D721Med (cell line): ENCODE data around the gene TNS1.

Source experiments
- DNase-seq: peaks from one replicate; pipeline ENCODE4 v3.0.0; 2011; ENCODE audit warnings: low spot score; ENCODE audit not compliant: insufficient read length
- FAIRE-seq: peaks from 2 replicates; lab custom pipeline; 2011; peaks lifted over from hg19 to GRCh38; lab: Jason Lieb, UNC
- TF ChIP-seq, protein P1 (sequence below): IDR thresholded peaks from 2 replicates; pipeline ENCODE4 v1.5.1; 2012; ENCODE audit warnings: mild to moderate bottlenecking, control low read depth; ENCODE audit not compliant: insufficient read depth; ENCODE audit errors: missing control alignments

TNS1 gene

DNA sequence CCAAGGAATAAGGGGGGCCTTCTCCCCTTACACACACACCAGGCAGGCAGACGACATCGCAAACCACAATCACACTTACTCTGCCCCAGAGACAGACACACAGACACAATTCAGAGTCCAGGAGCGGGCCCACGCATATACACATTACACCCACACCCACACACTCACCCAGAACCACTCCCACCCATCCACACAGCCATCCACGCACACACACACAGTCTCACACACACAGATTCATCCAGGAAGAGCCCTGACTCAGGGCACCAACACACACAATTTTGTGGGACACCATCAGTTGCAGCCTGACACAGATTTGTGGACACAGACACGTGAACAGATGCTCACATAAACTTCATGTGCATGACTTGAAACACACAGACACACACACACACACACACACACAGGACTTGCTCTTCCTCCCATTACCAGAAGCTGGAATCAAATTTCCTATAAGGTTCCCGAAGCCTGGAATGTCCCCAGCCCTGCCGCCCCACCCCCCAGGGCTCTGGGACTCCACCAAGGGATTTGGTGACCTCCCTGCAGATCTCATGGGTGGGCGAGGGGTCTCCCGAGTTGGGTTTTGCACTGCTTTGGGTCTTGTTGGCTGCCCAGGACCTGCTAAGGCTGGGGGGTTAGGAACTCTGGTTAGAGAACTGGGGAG is 23.5 kb downstream of the TNS1 start:
- TF ChIP-seq, protein P1, sequence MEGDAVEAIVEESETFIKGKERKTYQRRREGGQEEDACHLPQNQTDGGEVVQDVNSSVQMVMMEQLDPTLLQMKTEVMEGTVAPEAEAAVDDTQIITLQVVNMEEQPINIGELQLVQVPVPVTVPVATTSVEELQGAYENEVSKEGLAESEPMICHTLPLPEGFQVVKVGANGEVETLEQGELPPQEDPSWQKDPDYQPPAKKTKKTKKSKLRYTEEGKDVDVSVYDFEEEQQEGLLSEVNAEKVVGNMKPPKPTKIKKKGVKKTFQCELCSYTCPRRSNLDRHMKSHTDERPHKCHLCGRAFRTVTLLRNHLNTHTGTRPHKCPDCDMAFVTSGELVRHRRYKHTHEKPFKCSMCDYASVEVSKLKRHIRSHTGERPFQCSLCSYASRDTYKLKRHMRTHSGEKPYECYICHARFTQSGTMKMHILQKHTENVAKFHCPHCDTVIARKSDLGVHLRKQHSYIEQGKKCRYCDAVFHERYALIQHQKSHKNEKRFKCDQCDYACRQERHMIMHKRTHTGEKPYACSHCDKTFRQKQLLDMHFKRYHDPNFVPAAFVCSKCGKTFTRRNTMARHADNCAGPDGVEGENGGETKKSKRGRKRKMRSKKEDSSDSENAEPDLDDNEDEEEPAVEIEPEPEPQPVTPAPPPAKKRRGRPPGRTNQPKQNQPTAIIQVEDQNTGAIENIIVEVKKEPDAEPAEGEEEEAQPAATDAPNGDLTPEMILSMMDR, result no peak
- no peak for DNase-seq

GRCh38 chr2:217978536-217979150 is 24.2 kb downstream of the TNS1 start:
- DNase-seq, result no peak
- FAIRE-seq, result no peak

More for the DNA sequence above, 23.5 kb downstream of the TNS1 start:
- no peak for FAIRE-seq

DNA sequence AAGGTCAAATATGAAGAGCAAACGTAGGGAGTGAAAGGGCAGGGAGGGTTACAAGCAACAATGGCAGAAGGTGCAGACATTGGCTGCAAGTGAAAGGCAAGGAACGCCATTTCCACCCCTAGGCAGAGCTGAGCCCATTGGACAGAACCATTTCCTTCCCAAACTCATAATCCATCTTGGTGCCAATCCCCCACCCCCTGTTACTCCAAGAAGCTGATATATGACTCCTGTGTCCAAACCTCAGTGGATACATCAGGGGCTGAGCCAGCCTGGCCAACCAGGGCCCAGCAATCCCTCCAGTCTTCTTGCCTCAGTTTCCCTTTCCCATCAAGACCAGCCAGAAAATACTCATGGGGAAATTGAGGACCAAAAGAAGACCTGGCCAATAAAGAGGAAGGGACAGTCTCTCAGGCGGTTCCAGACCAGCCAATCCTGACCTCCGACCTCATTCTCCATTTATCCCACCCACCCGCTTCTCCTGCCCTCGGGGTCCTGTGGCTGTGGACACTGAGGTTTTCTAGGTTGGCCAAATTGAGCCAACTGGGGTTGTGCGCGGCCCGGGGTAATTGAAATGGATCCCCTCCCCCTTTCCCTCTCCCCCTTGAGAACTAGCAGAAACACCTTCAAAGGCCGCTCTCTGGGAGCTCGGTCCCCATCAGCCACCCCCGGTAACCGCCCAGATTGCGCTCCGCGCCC is 24.8 kb downstream of the TNS1 start:
- DNase-seq, result no peak
- TF ChIP-seq, protein P1, result no peak
- FAIRE-seq, result no peak

More at GRCh38 chr2:217978536-217979150, 24.2 kb downstream of the TNS1 start:
- TF ChIP-seq, protein P1, result no peak

DNA sequence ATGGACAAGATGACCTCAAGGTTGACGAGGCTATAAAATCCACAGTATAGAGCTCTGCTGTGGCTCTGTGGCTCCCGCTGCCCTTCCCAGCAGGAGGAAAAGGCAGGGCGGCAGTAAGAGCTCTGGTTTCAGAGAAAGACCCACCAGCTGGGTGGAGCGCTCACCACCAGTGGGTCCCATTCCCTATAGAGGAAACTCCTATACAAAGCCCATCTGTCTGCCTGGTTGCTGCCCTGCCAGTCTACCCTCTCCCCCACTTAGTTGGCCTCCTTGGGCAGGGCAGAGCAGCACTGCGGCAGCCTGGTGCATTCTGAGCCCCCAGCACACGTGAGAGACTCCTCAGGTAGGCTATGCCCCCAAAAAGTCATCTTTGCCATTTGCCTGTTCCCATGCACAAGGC is 26.5 kb downstream of the TNS1 start:
- TF ChIP-seq, protein P1, result no peak
- FAIRE-seq (no peak), DNase-seq (no peak)

DNA sequence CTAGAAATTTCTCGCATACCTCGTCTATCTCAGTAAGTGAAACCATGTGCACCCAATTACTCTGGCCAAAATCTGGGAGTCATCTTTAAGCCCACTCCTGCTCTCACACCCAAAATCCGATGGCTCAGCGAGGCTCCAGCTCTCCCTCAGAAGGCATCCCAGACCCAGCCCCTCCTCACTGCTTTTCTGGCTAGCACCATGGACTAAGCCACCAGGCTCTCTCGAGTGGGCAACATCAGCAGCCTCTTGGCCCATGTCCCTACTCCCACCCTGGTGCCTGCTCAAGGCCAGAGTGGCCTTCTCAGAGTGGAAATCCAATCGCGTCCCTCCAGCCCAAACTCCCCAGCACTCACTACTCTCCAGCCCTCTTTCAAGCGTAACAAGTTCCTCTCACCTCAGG is 27.2 kb downstream of the TNS1 start:
- FAIRE-seq, result no peak
- TF ChIP-seq, protein P1, result no peak
- DNase-seq, result no peak

DNA sequence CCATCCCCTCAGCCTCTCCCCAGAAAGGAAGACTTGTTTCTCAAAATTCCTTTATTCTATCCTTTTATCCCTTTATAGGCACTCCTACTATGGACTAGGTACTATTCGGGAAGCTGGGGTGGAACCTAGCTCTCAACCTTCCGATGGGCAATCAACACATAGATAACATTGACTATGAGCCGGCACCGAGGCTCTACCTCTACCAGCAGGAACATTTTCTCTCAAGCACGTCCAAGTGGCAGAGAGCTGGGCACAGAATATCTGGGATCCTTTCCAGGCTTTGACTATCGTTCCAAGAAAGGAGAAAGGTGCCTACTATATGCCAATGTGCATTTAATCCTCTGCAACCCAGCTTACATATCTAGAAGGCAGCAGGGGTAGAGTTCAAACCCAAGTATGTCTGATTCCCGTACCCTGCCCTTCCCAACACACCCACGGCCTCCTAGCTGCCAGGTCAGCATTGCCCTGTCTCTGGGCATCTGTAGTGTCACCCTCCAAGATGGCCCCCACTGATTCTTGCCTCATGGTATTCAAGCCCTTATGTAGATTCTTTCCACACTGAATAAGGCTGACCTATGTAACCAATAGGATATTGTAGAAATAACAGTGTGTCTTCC is 28.3 kb downstream of the TNS1 start:
- TF ChIP-seq, protein P1, result no peak
- FAIRE-seq, result no peak
- no peak for DNase-seq
